GM21723 (cell line): Measurements from ENCODE around the gene CRHR2.

Experiments used
- ATAC-seq: cut with Tn5 transposase; IDR thresholded peaks from one replicate; pipeline ENCODE4 v1.9.1; 2021; ENCODE audit warnings: mild to moderate bottlenecking, moderate library complexity; ENCODE audit not compliant: unreplicated experiment

The CRHR2 gene

GRCh38 chr7:30633223-30633622 is 49.0 kb downstream of the CRHR2 start:
- no peak for ATAC-seq

- peak; percentile 50 for ATAC-seq
These were observed 51.3 kb downstream of the CRHR2 start for GRCh38 chr7:30630986-30631385.

- no peak for ATAC-seq
These were observed 55.2 kb downstream of the CRHR2 start for GRCh38 chr7:30627026-30627425.

- ATAC-seq, result no peak
These were observed 57.0 kb downstream of the CRHR2 start for GRCh38 chr7:30625283-30625682.

- no peak for ATAC-seq
These were observed 63.3 kb downstream of the CRHR2 start for GRCh38 chr7:30618961-30619360.

GRCh38 chr7:30618080-30618676 is 64.1 kb downstream of the CRHR2 start:
- no peak for ATAC-seq

- ATAC-seq, result no peak
These were observed 64.9 kb downstream of the CRHR2 start for GRCh38 chr7:30617359-30617758.

GRCh38 chr7:30616318-30616717 is 65.9 kb downstream of the CRHR2 start:
- no peak for ATAC-seq

- ATAC-seq, result no peak
These were observed 68.6 kb downstream of the CRHR2 start for GRCh38 chr7:30613366-30614325.

GRCh38 chr7:30612658-30613265 is 69.5 kb downstream of the CRHR2 start:
- ATAC-seq, result no peak

- ATAC-seq, result no peak
These were observed 76.4 kb downstream of the CRHR2 start for GRCh38 chr7:30605832-30606231.

- ATAC-seq, result no peak
These were observed 77.4 kb downstream of the CRHR2 start for GRCh38 chr7:30604901-30605300.
